SW480 (cell line): Measurements from ENCODE around the gene GNB1L.

Experiments used
- DNase-seq: peaks from one replicate; pipeline ENCODE4 v3.0.0-alpha.2; 2016; ENCODE audit warnings: low spot score

GNB1L gene

GRCh38 chr22:19733755-19734154, 120.9 kb downstream of the GNB1L start:
- DNase-seq: no peak
